Right hindlimb (tissue), 1 donor: ENCODE measurements around the gene EPHB4.
"Not testable (repeated sequence)": the region's sequence is repeated elsewhere in the genome, so short reads cannot be mapped to it uniquely, and the experiment has no call there.

Experiments used
- DNase-seq: peaks from one replicate; pipeline ENCODE4 v3.0.0-alpha.2; 2018

Gene EPHB4

GRCh38 chr7:100819586-100819985 is 7.7 kb downstream of the EPHB4 start:
- no peak for DNase-seq

DNA sequence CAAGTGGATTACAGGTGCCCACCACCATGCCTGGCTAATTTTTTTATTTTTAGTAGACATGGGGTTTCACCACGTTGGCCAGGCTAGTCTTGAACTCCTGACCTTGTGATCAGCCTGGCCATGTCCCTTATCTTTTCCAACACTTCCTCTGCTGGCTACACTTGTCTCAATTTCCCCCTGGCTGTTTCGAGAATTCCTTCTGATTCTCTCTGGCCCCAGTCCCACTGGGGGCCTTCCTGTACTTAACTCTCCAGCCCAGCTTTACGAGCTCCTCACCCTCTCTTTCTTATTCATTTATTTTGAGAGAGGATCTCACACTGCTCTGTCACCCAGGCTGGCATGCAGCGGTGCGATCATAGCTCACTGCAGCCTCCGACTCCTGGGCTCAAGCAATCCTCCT is 8.5 kb downstream of the EPHB4 start:
- DNase-seq = no peak

- DNase-seq = no peak
Observed at GRCh38 chr7:100818366-100818765, 9.0 kb downstream of the EPHB4 start.

DNA sequence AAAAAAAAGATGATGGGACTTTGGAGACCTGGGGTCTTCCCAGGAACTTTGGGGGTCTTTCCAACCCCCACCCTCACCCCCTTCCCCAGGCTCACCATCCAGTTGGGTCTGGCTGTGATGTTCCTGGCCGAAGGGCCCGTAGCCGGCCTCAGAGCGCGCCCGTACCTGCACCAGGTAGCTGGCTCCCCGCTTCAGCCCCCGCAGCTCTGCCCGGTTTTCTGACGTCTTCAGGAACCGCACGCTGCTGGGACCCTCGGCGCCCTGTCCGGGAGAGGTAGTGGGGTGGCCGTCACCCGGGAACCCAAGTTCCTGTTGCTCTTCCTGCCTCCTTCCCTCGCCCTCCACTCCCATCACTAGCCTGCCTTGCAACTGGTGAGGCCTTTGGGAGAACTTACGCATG is 10.2 kb downstream of the EPHB4 start:
- no peak for DNase-seq

GRCh38 chr7:100816515-100816914 is 10.8 kb downstream of the EPHB4 start:
- not testable (repeated sequence) for DNase-seq

DNA sequence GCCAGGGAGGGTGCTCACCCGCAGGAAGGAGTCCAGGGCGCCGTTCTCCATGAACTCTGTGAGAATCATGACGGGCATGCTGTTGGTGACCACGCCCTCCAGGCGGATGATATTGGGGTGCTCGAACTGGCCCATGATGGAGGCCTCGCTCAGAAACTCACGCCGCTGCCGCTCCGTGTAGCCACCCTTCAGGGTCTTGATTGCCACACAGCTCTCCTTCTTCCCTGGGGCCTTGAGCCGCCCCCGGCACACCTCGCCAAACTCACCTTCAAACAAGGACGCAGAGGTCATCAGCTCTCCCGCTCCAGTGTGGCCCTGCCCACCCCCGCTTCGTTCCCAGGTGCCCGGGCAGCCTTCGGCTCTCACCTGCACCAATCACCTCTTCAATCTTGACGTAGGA is 14.6 kb downstream of the EPHB4 start:
- no peak for DNase-seq

DNA sequence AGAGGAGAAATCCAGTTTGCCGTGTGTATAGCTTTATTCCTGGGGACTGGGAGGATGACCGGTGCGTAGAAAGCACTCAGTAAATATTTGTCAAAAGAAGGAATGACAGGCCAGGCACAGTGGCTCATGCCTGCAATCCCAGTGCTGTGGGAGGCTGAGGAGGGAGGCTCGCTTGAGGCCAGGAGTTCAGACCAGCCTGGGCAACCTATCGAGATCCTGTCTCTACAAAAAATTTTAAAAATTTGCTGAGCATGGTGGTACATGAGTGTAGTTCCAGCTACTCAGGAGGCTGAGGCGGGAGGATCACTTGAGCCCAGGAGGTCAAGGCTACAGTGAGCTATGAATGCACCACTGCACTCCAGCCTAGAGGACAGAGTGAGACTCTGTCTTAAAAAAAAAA is 15.8 kb downstream of the EPHB4 start:
- DNase-seq = no peak

DNA sequence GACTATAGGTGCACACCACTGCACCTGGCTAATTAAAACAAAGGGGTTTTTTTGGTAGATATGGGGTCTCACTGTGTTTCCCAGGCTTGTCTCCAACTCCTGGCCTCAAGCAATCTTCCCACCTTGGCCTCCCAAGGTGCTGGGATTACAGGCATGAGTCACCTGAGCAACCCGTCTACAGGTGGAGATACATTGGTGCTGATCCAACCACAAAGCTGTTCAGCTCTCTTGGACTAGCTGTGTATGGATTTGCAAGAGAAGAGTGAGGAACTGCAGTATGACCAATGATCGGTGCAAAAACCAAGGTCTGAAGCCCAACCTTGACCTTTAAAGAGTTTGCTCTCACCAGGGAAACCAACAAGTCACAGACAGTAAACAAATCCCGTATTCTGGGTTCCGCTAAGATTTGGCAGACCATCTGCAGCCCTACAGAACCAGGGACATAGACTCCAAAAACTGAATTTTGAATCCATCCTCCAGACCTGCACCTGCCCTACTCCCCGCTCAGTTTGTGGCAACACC is 18.9 kb downstream of the EPHB4 start:
- no peak for DNase-seq

GRCh38 chr7:100806883-100807282 is 20.4 kb downstream of the EPHB4 start:
- not testable (repeated sequence) for DNase-seq

DNA sequence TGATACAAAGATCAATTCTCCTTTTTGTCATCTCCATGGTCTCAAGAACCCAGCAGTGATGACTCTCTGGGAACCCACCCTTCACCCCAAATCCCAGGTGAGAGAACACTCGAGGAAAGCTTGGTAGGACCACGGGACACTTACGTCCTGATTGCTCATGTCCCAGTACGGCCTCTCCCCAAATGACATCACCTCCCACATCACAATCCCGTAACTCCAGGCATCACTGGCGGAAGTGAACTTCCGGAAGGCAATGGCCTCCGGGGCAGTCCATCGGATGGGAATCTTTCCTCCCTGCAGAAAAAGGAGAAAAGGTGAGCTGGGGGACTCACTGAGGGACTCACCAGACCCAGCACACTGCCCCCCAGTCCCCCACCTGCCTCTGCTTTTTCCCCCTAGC is 21.0 kb downstream of the EPHB4 start:
- DNase-seq = no peak

DNA sequence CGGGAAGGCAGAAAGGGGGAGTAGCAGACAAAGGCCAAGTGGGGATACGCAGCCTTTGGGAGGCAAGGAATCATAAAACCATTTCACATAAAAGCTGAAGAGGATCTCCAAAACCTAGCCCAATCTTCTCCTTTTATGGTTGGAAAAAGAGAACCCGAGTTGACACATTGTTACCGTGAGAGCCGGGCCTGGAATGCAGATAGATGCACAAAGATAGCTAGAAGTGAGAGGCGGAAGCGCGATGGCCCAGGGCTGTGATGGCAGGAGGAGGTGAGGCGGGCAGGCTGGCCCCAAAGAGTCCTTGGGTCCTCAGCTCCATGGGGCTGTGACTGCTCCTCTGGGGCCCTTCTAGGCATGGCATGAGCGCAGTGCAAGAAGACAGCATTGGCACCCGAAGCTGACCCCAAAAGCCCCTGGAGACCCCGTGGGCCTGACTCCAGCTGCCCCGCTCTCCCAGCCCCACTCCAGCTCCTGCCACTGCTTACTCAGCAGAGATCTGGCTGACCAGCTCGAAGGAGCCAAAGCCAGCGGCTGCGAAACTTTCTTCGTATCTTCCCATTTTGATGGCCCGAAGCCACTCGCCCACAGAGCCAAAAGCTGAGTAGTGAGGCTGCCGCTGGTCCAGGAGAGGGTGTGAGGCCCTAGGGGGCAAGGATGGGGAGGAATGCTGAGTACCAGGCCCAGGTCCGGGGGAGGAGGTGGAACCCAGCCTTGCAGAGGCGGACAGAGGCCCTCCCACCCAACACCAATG is 22.5 kb downstream of the EPHB4 start:
- DNase-seq = no peak

GRCh38 chr7:100803398-100804161 is 23.7 kb downstream of the EPHB4 start:
- peak; percentile 86 for DNase-seq

- no peak for DNase-seq
Observed at GRCh38 chr7:100802951-100803350, 24.4 kb downstream of the EPHB4 start.

DNA sequence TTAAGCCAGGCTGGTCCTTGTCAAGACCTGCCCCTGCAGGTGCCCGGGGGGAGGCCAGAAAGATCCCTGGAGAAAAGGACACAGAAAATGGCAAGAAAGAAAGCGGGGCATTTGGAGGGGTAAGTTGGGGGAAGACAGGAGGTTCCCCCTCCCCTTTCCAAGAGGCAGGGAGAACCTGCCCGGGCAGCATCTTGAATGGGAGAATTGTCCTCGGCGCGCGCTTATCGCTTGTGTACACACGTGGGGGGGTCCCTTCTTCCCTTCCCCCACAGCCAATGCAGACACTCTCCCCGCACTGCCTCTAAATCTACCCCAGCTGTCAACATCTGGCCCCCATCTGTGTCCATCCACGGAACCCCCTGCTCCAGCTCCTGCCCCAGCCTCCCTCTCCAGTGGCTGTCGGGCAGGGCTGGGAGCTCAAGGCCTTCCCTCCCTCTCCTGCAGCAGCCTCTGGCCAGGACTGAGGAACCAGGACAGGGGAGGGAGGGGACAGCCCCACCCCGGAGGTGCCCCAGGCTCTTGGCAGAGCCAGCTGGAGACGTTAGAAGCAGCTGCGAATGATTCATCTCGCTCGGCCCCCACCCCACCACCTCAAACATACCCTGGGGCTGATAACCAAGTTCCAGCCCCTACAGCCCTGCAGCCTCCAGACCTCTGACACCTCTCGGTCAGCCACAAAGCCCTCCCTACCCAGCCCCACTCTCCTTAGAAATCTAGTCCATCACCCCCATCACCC is 25.3 kb downstream of the EPHB4 start:
- DNase-seq = peak; percentile 74

DNA sequence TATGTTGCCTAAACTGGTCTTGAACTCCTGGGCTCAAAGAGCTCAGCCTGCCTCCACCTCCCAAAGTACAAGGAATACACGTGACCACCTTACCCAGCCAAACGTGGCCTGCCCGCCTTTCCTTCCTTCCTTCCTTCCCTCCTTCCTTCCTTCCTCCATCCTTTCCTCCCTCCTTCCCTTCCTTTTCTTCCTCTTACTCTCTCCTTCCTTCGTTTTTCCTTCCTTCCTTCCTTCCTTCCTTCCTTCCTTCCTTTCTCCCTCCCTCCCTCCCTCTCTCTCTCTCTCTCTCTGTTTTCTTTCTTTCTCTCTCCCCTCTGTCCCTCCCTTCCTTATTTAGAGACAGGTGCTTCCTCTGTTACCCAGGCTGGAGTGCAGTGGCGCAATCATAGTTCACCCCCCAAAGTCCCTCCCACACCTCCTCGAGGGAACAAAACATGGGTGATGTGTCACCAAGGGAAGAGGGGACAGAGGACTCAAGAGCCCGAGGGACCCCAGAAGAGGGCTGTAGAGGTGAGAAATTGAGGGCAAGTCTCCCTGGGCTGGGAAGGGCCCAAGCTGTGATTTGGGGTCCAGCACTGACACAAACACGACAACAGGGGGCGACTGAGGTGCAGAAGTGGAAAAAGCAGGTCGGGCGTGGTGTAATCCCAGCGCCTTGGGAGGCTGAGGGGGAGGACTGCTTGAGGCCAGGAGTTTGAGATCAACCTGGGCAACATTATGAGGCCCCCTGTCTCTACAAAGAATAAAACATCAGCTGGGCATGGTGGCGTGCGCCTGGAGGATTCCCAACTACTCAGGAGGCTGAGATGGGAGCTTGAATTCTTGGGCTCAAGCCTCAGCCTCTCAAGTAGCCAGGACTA is 28.1 kb downstream of the EPHB4 start:
- DNase-seq = peak; percentile 68

- DNase-seq = no peak
Observed at GRCh38 chr7:100794741-100795140, 32.6 kb downstream of the EPHB4 start.

- DNase-seq = no peak
Observed at GRCh38 chr7:100793806-100794660, 33.3 kb downstream of the EPHB4 start.

DNA sequence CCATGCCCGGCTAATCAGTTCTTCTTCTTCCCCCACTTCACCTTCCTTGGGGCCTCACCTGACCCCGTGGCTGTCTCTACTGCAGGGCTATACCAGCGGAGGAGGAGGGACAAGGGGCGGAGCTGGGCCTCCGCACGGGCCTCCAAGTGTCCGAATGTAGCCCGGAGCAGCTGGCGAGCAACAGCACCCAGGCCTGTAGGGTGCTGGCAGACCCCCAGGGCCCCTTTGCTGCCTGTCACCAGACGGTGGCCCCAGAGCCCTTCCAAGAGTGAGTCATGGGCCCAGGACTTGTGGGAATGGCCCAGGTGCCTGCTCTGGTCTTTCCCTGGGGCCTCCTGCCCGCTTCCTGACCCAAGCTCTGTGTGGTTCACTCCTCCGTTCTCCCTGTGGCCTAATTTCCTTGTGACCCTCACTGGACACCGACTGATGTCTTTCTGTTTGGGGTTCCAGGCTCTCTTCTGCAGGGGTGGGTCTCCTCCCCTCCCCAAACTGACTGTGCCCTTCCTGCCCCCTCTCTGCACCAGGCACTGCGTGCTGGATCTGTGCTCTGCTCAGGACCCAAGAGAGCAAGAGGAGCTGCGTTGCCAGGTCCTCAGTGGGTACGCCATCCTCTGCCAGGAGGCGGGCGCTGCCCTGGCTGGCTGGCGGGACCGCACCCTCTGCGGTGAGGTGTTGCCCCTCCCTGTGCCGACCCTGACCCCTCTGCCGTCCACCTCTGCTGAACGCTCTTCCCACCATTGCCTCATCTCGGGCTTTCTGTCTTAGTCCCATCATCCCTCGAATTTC is 35.2 kb downstream of the EPHB4 start:
- no peak for DNase-seq

DNA sequence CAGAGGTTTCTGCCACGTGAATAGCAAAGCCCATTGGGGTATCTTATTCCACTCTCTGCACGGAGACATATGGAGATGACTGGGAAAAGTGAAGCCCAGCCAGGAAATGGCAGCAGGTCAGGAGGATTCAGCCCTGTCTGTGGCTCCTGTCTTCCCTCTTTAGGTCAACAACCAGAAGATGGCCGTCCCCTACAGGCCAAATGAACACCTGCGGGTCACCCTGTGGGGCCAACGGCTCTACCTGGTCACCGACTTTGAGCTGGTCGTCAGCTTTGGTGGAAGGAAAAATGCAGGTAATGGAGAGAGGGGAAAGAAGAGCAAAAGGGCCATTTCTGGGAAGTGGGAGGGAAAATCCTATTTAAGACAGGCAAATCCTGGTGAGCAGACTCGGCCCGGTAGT is 38.3 kb downstream of the EPHB4 start:
- no peak for DNase-seq

DNA sequence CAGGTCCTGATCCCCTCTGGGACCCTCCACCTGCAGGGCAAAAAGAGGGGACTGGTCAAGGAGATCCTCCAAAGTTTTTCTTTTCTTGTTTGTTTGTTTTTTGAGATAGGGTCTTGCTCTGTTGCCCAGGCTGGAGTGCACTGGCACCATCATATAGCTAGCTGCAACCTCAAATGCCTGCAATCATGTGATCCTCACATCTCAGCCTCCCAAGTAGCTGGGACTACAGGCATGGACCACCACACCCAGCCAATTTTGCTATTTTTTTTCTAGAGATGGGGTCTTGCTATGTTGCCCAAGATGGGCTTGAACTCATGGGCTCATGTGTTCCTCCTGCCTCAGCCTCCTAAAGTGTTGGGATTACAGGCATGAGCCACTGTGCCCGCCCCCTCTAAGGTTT is 41.0 kb downstream of the EPHB4 start:
- DNase-seq = no peak

GRCh38 chr7:100785878-100786277 is 41.4 kb downstream of the EPHB4 start:
- no peak for DNase-seq
